SK-N-SH (cell line): Measurements from ENCODE around the gene GSDMA. TPM values are rescaled to one million over a fixed set of nuclear protein-coding genes. Genes with fewer than 3 reads are reported as not detected.
A peak's percentile ranks its signal among the peaks of the same experiment; 100 is the strongest.

Source experiments
- CTCF ChIA-PET: fragments of 300-600, 350-600 bp; formaldehyde crosslinking; extraction: SDS; loops from one replicate; lab custom pipeline; 2021; lab: Yijun Ruan, JAX
- POLR2A ChIA-PET: fragments of 350-600 bp; sonication (Branson Sonifier 250); formaldehyde crosslinking; extraction: SDS; loops from one replicate; lab custom pipeline; 2020; ENCODE audit warnings: antibody characterized with exemption, inconsistent platforms; lab: Yijun Ruan, JAX
- DNase-seq: peaks from one replicate; pipeline ENCODE4 v3.0.0; 2012
- H2AFZ ChIP-seq: fragments of 200-600 bp; sonication (generic); 2 replicates; pipeline ENCODE4 v1.8.1; 2016; ENCODE audit warnings: antibody characterized with exemption, mild to moderate bottlenecking, low read depth
- H3F3A ChIP-seq: fragments of 200-600 bp; sonication (generic); replicated peaks from 2 replicates; pipeline ENCODE3; 2016; ENCODE audit warnings: antibody characterized with exemption, mild to moderate bottlenecking; ENCODE audit not compliant: insufficient read depth
- H3K27ac ChIP-seq, 2 experiments: fragments of 200-500 bp in 1 of 2; fragments of 200-600 bp in 1 of 2; sonication (Bioruptor generic) in 1 of 2; sonication (generic), shearing (Covaris generic) in 1 of 2; 2 replicates each; pipeline versions ENCODE4 v1.5.1 to v1.6.1; 2014 to 2016; ENCODE audit warnings: low read depth in 2 of 2, inconsistent platforms in 1 of 2, low read length in 1 of 2, mild to moderate bottlenecking in 1 of 2, mixed read lengths in 1 of 2
- H3K27me3 ChIP-seq: fragments of 200-600 bp; sonication (generic), shearing (Covaris generic); 2 replicates; pipeline ENCODE4 v1.6.1; 2016; ENCODE audit warnings: mixed run types; ENCODE audit not compliant: insufficient read depth
- H3K36me3 ChIP-seq, 2 experiments: fragments of 200-500 bp in 1 of 2; fragments of 200-600 bp in 1 of 2; sonication (Bioruptor generic) in 1 of 2; sonication (generic) in 1 of 2; replicated peaks in 1 of 2; 2 replicates each; pipeline versions ENCODE3 to v1.5.1; 2014 to 2016; ENCODE audit warnings: low read length in 1 of 2, mild to moderate bottlenecking in 1 of 2; ENCODE audit not compliant: insufficient read depth in 2 of 2, control insufficient read depth in 1 of 2
- H3K4me1 ChIP-seq, 2 experiments: fragments of 200-500 bp in 1 of 2; fragments of 200-600 bp in 1 of 2; sonication (Bioruptor generic) in 1 of 2; sonication (generic), shearing (Covaris generic) in 1 of 2; 2 replicates each; pipeline versions ENCODE4 v1.5.1 to v1.6.1; 2014 to 2016; ENCODE audit warnings: low read depth in 1 of 2, low read length in 1 of 2, mixed run types in 1 of 2; ENCODE audit not compliant: insufficient read depth in 2 of 2, control insufficient read depth in 1 of 2
- H3K4me2 ChIP-seq: fragments of 200-600 bp; sonication (generic), shearing (Covaris generic); 2 replicates; pipeline ENCODE4 v1.6.1; 2017; ENCODE audit warnings: mixed run types
- H3K4me3 ChIP-seq, 2 experiments: fragments of 200-500 bp in 1 of 2; fragments of 200-600 bp in 1 of 2; sonication (Bioruptor generic) in 1 of 2; sonication (generic), shearing (Covaris generic) in 1 of 2; 2 replicates each; pipeline versions ENCODE4 v1.5.1 to v1.8.1; 2014 to 2016; ENCODE audit warnings: low read depth in 2 of 2, inconsistent platforms in 1 of 2, low read length in 1 of 2, mild to moderate bottlenecking in 1 of 2, mixed read lengths in 1 of 2, moderate library complexity in 1 of 2
- H3K79me2 ChIP-seq: fragments of 200-600 bp; sonication (generic); 2 replicates; pipeline ENCODE4 v1.8.1; 2017; ENCODE audit warnings: mild to moderate bottlenecking; ENCODE audit not compliant: insufficient read depth
- H3K9ac ChIP-seq: fragments of 200-600 bp; sonication (generic); 2 replicates; pipeline ENCODE4 v1.6.1; 2017; ENCODE audit warnings: mixed run types
- H3K9me2 ChIP-seq: fragments of 200-600 bp; sonication (generic); 2 replicates; pipeline ENCODE4 v1.6.1; 2017; ENCODE audit warnings: mixed run types
- H3K9me3 ChIP-seq: fragments of 200-600 bp; sonication (generic); 2 replicates; pipeline ENCODE4 v1.6.1; 2017; ENCODE audit warnings: mixed run types, mild to moderate bottlenecking, moderate library complexity
- H4K20me1 ChIP-seq: fragments of 200-600 bp; sonication (generic); 2 replicates; pipeline ENCODE4 v1.6.1; 2017; ENCODE audit warnings: mild to moderate bottlenecking, mixed run types; ENCODE audit not compliant: insufficient read depth
- EP300 ChIP-seq, 2 experiments: IDR thresholded peaks; 2 replicates each; pipeline versions ENCODE4 v1.4.0 to v1.6.1; 2012; ENCODE audit warnings: borderline replicate concordance in 1 of 2, low read depth in 1 of 2, low read length in 1 of 2
- IRF3 ChIP-seq: fragments of 150-350 bp; IDR thresholded peaks from 2 replicates; pipeline ENCODE4 v1.6.1; 2016; ENCODE audit warnings: mild to moderate bottlenecking, low read depth, low read length
- JUND ChIP-seq: IDR thresholded peaks from 2 replicates; pipeline ENCODE4 v1.4.0; 2012
- RAD21 ChIP-seq: IDR thresholded peaks from 2 replicates; pipeline ENCODE4 v1.6.1; 2012; ENCODE audit warnings: mild to moderate bottlenecking, low read length
- RCOR1 ChIP-seq: fragments of 150-350 bp; IDR thresholded peaks from 2 replicates; pipeline ENCODE4 v1.6.1; 2017; ENCODE audit warnings: antibody characterized with exemption, low read length
- REST ChIP-seq: IDR thresholded peaks from 2 replicates; pipeline ENCODE4 v1.6.1; 2012; ENCODE audit warnings: mild to moderate bottlenecking, low read depth, low read length, moderate library complexity
- RXRA ChIP-seq: IDR thresholded peaks from 2 replicates; pipeline ENCODE4 v1.4.0; 2012; ENCODE audit warnings: low read depth, mild to moderate bottlenecking, borderline replicate concordance
- SMC3 ChIP-seq: IDR thresholded peaks from 2 replicates; pipeline ENCODE4 v1.6.1; 2012; ENCODE audit warnings: low read depth, low read length, improper control_type of control experiment
- TAF1 ChIP-seq: IDR thresholded peaks from 2 replicates; pipeline ENCODE4 v1.6.1; 2012; ENCODE audit warnings: low read depth, mild to moderate bottlenecking, low read length, moderate library complexity, borderline replicate concordance
- TCF12 ChIP-seq: IDR thresholded peaks from 2 replicates; pipeline ENCODE4 v1.4.0; 2012
- TEAD4 ChIP-seq: IDR thresholded peaks from 2 replicates; pipeline ENCODE4 v1.4.0; 2012; ENCODE audit warnings: mild to moderate bottlenecking, borderline replicate concordance; ENCODE audit not compliant: insufficient read depth
- USF1 ChIP-seq: IDR thresholded peaks from 2 replicates; pipeline ENCODE4 v1.4.0; 2012; ENCODE audit warnings: low read depth, borderline replicate concordance
- USF2 ChIP-seq: fragments of 150-350 bp; IDR thresholded peaks from 2 replicates; pipeline ENCODE4 v1.6.1; 2017; ENCODE audit warnings: antibody characterized with exemption, low read length, low read depth, borderline replicate concordance
- YY1 ChIP-seq: IDR thresholded peaks from 2 replicates; pipeline ENCODE4 v1.4.0; 2012; ENCODE audit warnings: low read depth, mild to moderate bottlenecking
- WGBS: methylation state at CpG from one replicate; pipeline ENCODE4 v1.1.6; 2017; ENCODE audit warnings: low lambda C conversion rate; 5-methylcytosine and 5-hydroxymethylcytosine counted together
- polyA plus RNA-seq, 3 experiments: library from polyadenylated mRNA; depleted of rRNA; stranded (reverse); fragments of >200 nt; gene quantifications; 2 replicates each; pipeline ENCODE4 v1.2.3, GENCODE V29; 2012

Gene GSDMA
- polyA plus RNA-seq, 1 of the 3 experiments (the other 2 are of a cell fraction), result not detected

- Histone ChIP-seq H3K4me2 (peak overlapping the region; percentile 75), H3K4me1 (peaks cover 9 to 14% of the 10 kb centered on the region in 2 experiments; a peak in 2 of 4 replicates), H3K36me3 (no peaks in the 10 kb centered on the region), H2AFZ (peak overlapping the region; percentile 32; the same call in 1 of the 2 replicates), H3K9me3 (no peaks in the 10 kb centered on the region), H3K27ac (peak overlapping the region; percentile 36 to 93; a peak in 3 of 4 replicates), H4K20me1 (no peaks in the 10 kb centered on the region), H3K4me3 (peak overlapping the region in 1 of 2 experiments; percentile 40; a peak in 1 of 4 replicates), H3K27me3 (no peaks in the 10 kb centered on the region), H3K9ac (peak overlapping the region; percentile 69; the same call in 1 of the 2 replicates), H3F3A (peaks cover 23% of the 10 kb centered on the region), H3K79me2 (no peaks in the 10 kb centered on the region), H3K9me2 (no peaks in the 10 kb centered on the region)
- CTCF ChIA-PET, result interaction anchor here (0.6 to 4.8 kb wide), 15 partner anchors 10 to 316 kb away, joined by 3 to 33 read pairs (median 5); partner anchors contain the start of genes GSDMA, LRRC3C, ORMDL3 and PSMD3
- WGBS, result 100% methylated on average over 3 of the region's 3 CpGs
- POLR2A ChIA-PET, result interaction anchor here (1.4 to 1.5 kb wide), 2 partner anchors 12 to 41 kb away, joined by 3 to 5 read pairs; partner anchors contain the start of genes LRRC3C, ORMDL3 and PSMD3
- no peak for TF ChIP-seq USF2
- no peak for TF ChIP-seq RCOR1
- DNase-seq, result no peak
Measured at GRCh38 chr17:39939106-39939505, 23.7 kb upstream of the GSDMA start.

GRCh38 chr17:39939588-39940419 is 23.0 kb upstream of the GSDMA start:
- H4K20me1 ChIP-seq, result no peaks in the 10 kb centered on the region
- H3F3A ChIP-seq, result peaks cover 23% of the 10 kb centered on the region
- H3K9me2 ChIP-seq, result no peaks in the 10 kb centered on the region
- H3K9me3 ChIP-seq, result no peaks in the 10 kb centered on the region
- no peaks in the 10 kb centered on the region for H3K36me3 ChIP-seq
- ChIA-PET POLR2A (interaction anchor here (0.5 to 1.5 kb wide), 3 partner anchors 12 to 1071 kb away, joined by 3 to 5 read pairs (median 3); partner anchors contain the start of genes LRRC3C, ORMDL3 and PSMD3), CTCF (interaction anchor here (0.6 to 4.8 kb wide), 16 partner anchors 10 to 317 kb away, joined by 3 to 33 read pairs (median 4); partner anchors contain the start of genes GSDMA, LRRC3C, ORMDL3 and PSMD3)
- H3K27ac ChIP-seq, result peak overlapping the region; percentile 65 to 93
- peak overlapping the region; percentile 61; the same call in 1 of the 2 replicates for H2AFZ ChIP-seq
- peaks cover 9 to 14% of the 10 kb centered on the region in 2 experiments; a peak in 2 of 4 replicates for H3K4me1 ChIP-seq
- no peaks in the 10 kb centered on the region for H3K27me3 ChIP-seq
- 29% methylated on average over 6 of the region's 6 CpGs for WGBS
- peak overlapping the region; percentile 69 for H3K9ac ChIP-seq
- peak; percentile 84 for DNase-seq
- peak overlapping the region in 1 of 2 experiments; percentile 40; a peak in 2 of 4 replicates for H3K4me3 ChIP-seq
- H3K4me2 ChIP-seq, result peak overlapping the region; percentile 75
- H3K79me2 ChIP-seq, result no peaks in the 10 kb centered on the region
- TF ChIP-seq JUND (no peak; the same call in 1 of the 2 replicates), EP300 (IDR thresholded peaks at IDR 0.05; ENCODE audit: borderline replicate concordance in 1 of 2, low read depth in 1 of 2, low read length in 1 of 2) (0 out of 4 replicates have a peak, but pooled peaks of 1 of the 2 experiments have one; percentile 46), TCF12 (peak; percentile 92), SMC3 (peak; percentile 24; the same call in 1 of the 2 replicates), YY1 (no peak), RCOR1 (no peak), REST (no peak), USF2 (no peak), RXRA (peak; percentile 39; the same call in 1 of the 2 replicates), TEAD4 (peak; percentile 59; the same call in 1 of the 2 replicates), RAD21 (peak; percentile 65), USF1 (no peak), IRF3 (no peak), TAF1 (no peak; the same call in 1 of the 2 replicates)
